OCI-M1 (cell line): Measurements from ENCODE around the gene CD300E.
"Not testable (repeated sequence)": the region's sequence is repeated elsewhere in the genome, so short reads cannot be mapped to it uniquely, and the experiment has no call there.

ENCODE experiments used
- DNase-seq: peaks from one replicate; lab custom pipeline; 2025; lab: John Stamatoyannopoulos, UW

Gene CD300E

DNA sequence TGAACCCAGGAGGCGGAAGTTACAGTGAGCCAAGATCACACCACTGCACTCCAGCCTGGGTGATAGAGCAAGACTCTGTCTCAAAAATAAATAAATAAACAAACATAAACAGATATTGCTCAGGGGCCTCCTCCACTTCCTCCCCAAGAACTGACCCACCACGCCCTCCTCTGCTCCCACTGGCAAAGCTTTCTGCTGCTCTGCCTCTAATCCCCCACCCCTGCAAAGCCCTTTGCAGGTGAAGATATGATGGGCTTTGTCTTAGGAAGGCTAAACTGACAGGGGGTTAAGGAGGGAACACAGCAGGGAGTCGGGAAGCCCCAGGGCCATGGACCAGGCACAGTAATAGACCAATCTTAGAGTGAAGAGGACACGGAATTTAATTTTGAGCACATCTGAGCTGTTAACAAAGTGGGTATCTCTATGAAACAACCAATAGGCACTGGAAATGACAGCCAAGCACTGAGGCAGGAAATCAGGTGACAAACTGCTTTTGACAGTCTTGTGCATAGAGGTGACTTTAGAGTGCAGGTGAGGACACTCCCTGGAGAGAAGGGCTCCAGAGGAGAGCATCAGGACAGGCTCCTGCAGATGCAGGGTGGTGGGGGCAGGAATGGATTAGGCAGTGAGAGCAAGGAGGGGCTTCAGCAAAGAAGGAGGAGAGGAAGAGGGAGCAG lies 25.1 kb downstream of the CD300E start:
- no peak for DNase-seq

DNA sequence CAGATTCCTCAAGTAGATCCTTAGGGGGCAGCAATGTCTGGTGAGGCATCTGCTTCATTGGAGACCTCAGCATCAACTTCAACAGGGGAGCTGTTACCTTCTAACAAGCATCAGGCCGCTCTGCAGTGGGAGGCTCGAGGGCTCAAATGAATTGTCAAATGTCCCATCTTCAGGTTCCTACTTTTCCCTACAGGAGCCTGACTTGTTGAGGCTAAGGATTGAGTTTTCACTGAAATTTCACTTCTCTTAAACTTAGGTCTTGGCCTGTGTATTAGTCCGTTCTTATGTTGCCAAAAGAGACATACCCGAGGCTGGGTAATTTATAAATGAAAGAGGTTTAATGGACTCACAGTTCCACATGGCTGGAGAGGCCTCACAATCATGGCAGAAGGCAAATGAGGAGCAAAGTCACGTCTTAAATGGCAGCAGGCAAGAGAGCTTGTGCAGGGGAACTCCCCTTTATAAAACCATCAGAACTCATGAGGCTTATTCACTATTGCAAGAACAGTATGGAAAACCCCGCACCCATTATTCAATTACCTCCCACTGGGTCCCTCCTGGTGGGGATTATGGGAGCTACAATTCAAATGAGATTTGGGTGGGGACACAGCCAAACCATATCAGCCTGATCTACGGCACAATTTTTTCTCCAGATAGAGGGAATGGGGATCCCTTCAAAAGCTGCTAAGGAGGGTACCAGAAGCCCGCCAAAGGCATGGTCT lies 26.3 kb downstream of the CD300E start:
- DNase-seq: no peak

DNA sequence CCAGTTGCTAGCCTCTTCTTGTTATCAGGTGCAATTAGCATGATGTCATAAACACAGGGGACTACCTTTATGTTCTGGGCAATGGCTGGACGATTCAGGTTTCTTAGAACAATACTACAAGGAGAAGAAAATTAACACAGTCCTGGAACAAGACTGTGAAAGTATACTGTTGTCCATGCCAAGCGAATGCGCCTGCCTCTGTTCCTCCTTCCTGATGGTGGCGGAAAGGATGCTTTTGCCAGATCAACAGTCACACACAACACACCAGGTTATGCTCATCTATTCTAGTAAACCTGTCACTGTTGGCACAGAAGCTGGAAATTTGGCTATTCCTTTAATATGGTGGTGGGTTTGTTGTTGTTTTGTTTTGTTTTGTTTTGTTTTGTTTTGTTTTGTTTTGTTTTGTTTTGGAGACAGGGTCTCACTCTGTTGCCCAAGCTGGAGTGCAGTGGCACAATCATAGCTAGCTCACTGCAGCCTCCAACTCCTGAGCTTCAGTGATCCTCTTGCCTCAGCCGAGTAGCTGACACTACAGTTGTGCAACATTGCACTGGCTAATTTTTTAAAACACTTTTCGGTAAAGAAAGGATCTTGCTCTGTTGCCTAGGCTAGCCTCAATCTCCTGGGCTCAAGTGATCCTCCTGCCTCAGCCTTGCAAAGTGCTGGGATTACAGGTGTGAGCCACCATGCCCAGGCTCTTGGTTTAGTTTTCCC lies 28.3 kb downstream of the CD300E start:
- DNase-seq: no peak

DNA sequence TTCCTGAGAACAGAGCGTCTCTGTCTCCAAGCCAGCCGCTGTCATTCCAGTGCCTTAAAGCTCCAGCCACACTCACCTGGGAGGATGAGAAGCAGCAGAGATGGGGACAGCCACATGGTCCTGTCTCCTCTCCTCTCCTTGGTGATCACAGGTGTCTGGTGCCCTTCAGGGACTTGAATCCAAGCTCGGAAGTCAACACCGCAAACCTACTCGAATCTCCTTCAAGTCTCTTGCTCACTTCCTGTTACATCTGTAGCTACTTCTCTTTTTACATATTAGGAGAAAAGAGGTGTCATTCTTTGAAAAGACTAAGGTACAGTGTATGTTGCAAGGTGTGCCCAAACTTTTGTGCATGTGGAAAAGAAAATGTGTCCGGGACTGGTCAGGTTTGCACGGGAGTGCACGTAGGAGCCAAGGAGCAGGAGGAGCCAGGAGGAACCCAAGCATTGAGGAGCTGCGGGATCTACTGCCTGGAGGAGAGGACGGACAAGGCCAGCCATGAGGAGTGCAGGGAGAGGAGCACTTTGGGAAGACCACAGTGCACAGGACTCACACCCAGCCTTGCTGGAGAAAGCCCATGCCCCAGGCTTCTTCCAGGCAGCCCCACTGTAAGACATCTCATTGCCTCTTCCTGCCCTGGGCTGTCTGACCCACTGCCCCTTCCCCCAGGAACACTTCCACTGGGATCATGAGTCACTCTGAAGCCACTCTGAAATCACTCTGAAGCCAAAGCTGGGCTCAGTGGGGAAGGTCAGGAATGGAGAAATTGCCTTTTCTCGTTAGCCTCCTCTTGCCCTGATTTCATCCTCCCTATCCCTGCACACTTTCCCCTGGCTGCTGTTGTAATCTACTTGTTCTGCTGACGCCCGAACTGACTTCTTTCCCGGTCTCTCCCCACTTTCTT lies 31.2 kb downstream of the CD300E start, which contains the start of gene CD300LD:
CD300LD (minus strand) TSS at position 197 of the 904 bp plus-strand sequence; CDS start at position 116, 81 bp downstream.
- DNase-seq: no peak

DNA sequence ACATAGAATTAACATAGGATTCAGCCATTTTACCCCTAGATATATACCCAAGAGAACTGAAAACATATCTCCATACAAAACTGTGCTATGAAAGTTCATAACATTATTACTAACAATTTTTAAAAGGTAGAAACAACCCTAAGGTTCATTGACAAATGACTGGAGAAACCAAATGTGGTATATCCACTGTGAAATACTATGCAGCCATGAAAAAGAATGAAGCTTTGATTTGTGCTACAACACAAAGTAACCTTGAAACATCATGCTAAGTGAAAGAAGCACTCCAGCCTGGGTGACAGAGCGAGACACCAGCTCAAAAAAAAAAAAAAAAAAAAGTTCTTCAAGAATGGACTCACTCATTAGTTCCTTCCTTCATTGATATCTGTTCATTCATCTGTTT lies 32.0 kb downstream of the CD300E start:
- no peak for DNase-seq

DNA sequence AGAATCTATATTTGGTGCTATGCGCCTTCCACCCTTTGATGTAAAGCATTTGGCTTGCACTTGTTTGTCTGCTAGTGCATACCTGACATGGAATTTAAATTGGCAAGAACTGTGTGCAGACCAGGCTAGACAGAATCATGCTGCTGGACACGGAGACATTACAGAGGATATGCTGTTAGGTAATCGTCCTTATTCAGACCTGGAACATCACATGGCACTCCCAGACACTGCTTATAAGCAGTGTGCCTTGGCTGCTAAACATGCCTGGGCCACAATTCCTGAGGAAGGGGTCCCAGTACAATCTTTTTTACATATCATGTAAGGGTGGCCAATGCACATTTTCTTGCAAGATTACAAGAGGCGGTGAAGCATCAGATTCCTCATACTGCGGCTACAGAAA lies 37.8 kb downstream of the CD300E start:
- DNase-seq: no peak

DNA sequence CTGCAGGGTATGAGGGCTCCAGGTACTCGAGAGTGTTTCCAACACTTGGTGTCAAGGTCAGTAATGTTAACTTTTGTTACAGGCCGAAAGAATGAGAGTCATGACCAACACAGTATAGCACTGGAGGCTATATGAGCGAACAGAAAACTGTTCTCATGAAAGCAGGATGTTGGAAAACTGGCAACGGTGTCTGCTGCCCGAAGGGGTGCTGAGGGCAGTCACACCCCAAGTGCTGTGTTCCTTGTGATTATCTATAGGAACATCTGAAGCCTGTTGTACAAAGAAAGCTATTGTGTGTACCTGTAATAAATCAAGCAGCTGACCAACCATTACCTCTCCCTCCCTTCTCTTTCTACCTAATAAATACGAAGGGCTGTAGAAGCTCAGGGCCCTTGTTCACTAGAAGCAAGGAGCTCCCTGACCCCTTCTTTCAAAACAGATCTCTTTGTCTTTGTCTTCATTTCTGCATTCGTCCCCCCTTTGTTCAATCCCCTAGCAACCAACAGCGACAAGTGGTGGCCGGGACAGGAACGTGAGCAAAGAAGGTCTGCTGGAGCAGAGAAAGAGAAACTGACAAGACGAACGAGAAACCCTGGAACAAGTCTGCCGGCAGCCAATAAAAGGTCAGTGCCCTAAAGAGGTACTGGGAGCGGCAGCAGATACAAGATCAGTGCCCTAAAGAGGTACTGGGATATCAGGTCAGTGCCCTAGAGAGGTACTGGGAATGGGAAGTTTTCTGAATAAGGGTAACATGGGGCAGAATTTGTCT lies 39.1 kb downstream of the CD300E start:
- DNase-seq: no peak

DNA sequence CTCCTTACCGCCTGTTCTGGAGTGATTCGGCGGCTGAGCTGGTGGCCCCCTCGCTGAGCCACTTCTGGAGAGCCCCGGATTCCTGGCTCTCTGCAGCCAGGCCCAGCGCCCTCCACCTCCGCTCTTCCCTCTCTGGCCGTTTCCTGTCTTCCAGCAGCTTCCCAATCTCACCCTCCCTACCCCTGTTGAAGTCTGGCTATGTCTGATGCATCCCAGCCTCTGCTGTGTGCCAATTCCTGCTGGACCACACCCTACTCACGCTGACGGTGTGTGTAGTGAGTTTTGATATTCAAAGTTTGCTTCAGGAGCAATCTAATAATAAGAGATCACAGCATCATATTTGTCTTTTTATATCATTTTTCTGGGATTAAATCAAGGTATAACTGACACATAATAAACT lies 40.9 kb downstream of the CD300E start:
- no peak for DNase-seq

DNA sequence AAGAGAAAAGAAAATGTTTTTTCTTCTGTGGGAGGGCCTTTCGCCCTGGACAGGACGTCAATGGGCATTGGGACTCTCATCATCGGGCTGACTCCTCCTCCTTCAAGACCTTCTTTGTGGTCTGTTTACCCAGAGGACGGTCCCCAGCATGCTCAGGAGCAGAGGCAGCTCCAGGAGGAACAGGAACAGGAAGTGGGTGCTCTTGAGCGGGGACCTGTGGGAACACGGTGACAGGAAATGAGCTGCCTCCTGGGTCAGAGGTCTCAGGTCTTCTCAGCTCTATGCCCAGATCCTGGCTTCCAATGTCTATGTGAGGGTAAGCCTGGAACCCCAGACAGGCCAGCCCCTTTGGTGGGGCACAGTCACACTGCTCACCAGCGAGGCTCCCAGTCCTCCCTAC lies 43.6 kb downstream of the CD300E start:
- no peak for DNase-seq

DNA sequence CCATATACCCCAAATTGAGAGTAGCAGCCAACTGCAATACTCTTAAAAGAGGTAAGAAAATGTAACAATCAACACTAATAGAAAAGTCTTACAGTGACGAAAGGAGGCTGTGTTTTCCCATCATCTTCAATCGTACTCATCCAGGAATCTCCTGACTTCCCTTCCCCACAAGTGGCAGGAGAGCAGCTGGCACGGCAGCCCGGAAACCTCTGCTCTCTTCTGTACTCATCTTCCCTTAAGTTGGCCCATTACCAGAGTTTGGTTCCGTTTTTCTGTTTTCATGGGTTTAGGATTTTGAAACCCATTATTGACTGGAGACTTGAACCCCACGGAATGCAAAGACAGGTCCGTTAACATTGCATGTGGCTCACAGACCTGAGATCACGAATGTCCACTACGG lies 44.6 kb downstream of the CD300E start:
- no peak for DNase-seq

DNA sequence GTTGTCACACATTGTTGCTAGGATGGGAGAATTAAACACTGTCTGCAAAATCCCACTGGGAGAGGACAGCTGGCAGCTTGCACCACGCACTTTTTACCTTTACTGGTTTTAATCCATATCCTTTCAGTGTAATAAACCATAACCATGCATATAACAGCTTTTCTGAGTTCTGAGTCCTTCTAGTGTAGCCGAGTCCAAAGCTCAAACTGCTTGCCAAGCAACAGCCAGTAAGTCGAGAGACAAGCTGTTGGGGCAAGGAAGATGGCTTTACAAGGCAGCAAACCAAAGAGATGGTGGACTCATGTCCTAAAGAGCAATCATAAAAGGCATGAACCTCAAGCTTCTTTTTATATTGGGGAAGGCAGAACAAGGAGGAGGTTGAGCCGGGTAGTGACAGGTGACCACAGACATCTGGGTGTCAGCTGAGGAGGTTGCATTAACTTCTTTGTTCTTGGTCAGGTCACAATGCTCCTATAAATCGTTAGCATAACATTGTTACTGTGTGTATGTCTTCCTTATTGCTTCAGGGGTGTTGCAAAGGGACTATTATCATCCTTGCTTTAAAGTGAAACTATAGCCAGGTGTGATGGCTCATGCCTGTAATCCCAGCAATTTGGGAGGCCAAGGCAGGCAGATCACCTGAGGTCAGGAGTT lies 48.9 kb downstream of the CD300E start:
- no peak for DNase-seq

DNA sequence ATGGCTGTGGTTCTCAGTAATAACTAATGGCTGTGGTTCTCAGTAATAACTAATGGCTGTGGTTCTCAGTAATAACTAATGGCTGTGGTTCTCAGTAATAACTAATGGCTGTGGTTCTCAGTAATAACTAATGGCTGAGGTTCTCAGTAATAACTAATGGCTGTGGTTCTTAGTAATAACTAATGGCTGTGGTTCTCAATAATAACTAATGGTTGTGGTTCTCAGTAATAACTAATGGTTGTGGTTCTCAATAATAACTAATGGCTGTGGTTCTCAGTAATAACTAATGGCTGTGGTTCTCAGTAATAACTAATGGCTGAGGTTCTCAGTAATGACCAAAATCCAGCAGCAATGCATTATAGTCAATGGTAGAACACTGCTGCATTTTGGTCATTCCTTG lies 49.9 kb downstream of the CD300E start:
- not testable (repeated sequence) for DNase-seq

DNA sequence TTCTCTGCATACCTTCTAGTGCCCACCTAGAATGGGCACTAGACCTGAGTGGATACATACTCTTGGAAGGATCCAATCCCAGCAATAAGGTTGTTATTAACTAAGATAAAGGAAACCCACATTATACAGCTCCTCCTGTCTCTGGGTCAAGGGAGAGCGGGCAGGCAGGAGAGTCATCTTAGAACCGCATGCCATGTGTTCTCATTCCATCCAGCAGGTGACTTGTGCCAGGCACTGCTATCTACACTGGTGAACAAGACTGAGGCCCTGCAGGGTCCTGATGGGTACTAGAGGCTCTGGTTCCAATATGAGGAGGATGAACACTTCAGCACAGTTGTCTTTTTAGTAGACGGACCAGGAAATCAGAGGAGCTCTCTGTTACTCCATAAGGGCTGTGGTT lies 50.4 kb downstream of the CD300E start:
- no peak for DNase-seq

DNA sequence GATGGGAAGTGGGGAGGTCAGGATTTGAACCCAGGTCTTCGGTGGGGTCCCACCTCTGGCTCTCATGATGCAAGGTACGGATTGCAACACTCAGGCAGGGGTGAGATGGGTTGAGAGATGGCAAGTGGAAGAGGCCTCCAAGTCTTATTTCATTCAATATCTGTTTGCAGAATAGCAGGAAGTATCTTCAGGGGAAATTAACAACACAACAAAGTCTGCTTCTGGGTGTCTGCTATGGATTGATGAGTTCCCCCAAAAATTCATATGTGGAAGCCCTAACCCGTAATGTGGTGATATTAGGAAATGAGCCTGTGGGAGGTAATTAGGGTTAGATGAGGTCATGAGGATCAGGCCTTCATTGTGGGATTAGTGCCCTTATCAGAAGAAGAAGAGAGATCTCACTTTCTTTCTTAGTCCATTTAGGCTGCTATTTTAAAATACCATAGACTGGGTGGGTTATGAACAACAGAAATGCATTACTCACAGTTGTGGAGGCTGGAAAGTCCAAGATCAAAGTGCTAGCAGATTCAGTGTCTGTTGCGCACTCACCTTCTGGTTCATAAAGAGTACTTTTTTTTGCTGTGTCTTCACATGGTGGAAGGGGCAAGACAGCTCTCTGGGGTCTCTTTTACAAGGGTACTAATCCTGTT lies 51.8 kb downstream of the CD300E start:
- no peak for DNase-seq

DNA sequence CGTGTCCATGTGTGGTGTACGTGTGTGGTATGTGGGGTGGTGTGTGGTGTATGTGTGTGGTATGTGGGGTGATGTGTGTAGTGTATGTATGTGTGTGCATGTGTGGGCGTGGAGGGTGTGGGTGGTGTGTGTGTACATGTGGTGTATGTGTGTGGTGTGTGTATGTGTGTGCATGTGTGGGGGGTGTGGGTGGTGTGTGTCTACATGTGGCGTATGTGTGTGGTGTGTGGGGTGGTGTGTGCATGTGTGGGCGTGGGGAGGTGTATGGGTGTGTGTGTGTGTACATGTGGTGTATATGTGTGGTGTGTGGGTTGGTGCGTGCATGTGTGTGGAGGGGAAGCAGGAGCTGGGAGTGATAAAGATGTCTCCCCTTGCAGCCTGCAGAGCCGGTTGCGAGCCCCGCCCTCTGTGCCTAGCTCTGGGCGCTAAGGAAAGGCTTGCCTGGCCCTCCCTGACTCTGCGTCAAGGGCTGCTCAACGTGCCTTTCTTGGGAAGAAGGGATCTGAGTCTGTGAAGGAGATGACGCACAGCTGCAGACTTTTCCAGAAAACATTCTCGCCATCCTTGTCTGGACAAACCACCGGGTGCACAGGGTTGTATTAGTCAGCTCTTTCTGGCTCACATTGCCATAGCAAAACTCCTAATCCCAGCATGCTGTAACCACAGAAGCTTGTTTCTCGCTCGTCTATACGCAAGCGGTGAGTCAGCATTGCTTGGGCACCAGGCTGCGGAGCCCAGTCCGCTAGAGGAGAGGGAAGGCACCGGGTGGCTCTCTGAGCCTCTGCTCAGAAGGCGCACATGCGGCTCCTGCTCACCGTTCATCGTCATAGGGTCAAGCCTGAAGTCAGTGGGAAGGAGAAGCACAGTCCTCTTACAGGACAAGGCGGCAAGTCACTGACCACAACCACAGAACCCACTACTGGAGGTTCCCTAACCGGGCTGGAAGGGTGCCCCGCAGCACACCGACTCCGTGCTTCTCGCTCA lies 54.2 kb downstream of the CD300E start:
- DNase-seq: peak; percentile 75

DNA sequence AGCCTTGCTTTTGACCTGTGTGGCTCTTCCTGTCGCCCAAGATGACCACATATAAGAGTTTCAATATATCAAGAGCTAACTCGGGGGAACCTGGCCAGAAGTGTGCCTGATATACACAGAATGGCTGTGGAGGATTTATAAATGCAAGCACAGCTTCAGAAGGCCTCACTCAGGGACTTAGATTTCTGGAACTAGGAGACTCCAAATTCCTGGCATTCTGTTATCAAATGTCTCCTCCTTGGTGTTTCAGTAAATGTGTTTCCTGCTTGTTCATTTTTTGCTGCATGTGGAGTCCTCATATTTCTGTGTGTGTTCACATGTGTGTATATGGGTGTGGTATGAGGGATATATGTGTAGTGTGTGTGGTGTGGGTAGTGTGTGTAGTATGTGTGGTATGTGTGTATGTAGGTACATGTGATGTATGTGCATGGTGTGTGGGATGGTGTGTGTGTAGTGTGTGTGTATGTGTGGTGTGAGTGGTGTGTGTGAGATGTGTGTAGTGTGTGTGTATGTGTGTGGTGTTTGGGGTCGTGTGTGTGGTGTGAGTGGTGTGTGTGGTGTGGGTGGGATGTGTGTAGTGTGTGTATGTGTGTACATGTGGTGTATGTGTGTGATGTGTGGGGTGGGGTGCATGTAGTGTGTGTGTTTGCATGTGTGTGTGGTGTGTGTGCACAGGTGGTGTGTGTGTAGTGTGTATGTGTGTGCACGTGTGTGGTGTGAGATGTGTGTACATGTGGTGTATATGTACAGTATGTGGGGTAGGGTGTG lies 55.2 kb downstream of the CD300E start:
- DNase-seq: no peak

DNA sequence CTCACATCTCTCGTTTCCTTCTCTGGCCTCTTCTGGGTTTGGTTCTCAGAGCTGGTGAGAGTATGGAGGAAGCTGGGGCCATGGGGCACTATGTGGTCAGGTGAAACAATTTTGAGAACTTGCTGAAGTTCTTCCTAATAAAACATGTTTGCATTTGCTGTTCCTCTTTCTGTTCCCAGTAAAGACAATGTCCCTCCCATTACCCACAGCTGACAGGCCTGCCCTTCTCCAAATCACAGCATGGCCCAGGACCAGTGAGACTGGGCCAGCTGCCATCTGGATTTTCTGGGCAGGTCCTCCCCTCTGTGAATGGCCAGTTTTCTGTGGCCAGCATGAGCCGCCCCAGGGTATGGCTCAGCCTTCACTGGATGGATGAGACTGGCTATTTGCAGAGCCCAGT lies 56.1 kb downstream of the CD300E start, which contains the start of gene CD300H:
CD300H (minus strand) TSS at position 113 of the 400 bp plus-strand sequence.
- DNase-seq: no peak

DNA sequence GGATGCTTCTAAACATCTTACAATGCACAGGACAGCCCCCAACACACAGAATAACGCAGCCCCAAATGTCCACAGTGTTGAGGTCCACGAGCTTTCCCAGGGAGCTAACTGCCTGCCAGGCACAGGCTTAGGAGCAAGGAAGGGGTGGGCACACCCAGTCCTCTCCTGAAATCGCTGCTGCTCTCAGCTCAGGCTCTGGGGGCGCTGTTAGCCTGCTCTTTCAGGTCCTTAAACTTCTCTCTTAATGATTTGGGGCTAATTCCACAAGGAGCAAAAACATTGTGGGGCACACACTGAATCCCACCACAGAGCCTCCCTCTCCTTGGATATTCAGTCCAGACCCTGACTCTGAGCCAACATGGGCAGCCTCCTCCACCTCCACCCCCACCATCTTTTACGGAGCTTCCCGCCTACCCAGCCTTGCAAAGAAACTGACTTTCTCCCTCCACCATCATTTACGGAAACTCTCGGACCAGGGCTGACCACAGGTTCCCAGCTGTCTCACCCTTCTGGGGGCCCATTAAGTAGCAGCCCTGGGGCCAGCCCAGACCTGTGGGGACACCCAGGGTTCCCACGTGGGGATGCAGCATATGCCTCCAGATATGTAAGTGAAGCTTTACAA lies 57.3 kb downstream of the CD300E start:
- DNase-seq: peak; percentile 57
